Measurements from ENCODE around the gene CPNE4.

Gene CPNE4

GRCh38 chr3:131730581-131730980 lies 304.2 kb downstream of the CPNE4 start:
- TF ChIP-seq CTCF (IDR thresholded peaks at IDR 0.05; ENCODE audit: low read length) (no peak), EZH2 (optimal IDR thresholded peaks at IDR 0.05; ENCODE audit: low read depth, low read length) (no peak), EZH2phosphoT487 (IDR thresholded peaks at IDR 0.05; ENCODE audit: low read length) (no peak)
- H3K79me2 ChIP-seq (ENCODE audit: low read length), result no peaks in the 10 kb centered on the region

GRCh38 chr3:131729643-131730017 lies 305.2 kb downstream of the CPNE4 start:
- Histone ChIP-seq H3K9me2 (replicated peaks; ENCODE audit: insufficient read depth, low read length) (no peaks in the 10 kb centered on the region), H3K4me1 (ENCODE audit: low read length) (no peaks in the 10 kb centered on the region), H3K9me3 (replicated peaks; ENCODE audit: insufficient read depth, low read length) (no peaks in the 10 kb centered on the region), H3K9ac (ENCODE audit: low read length) (no peak overlapping the region), H3K27me3 (replicated peaks; ENCODE audit: insufficient read depth, low read length) (no peaks in the 10 kb centered on the region), H3F3A (ENCODE audit: insufficient read depth, low read length) (no peaks in the 10 kb centered on the region), H3K4me2 (ENCODE audit: low read depth, low read length) (no peak overlapping the region), H3K36me3 (replicated peaks; ENCODE audit: insufficient read depth, low read length) (no peaks in the 10 kb centered on the region), H3K79me2 (ENCODE audit: low read length) (no peaks in the 10 kb centered on the region), H2AFZ (ENCODE audit: low read length) (no peak overlapping the region), H3K4me3 (ENCODE audit: low read length) (no peak overlapping the region), H4K20me1 (ENCODE audit: insufficient read depth, low read length) (no peaks in the 10 kb centered on the region), H3K27ac (ENCODE audit: low read length) (no peak overlapping the region)
- TF ChIP-seq EZH2 (optimal IDR thresholded peaks at IDR 0.05; ENCODE audit: low read depth, low read length), result no peak
- no peak for TF ChIP-seq CTCF (IDR thresholded peaks at IDR 0.05; ENCODE audit: low read length)
- no peak for TF ChIP-seq EZH2phosphoT487 (IDR thresholded peaks at IDR 0.05; ENCODE audit: low read length)
- DNase-seq, result no peak

More at GRCh38 chr3:131730581-131730980, 304.2 kb downstream of the CPNE4 start:
- no peaks in the 10 kb centered on the region for H3K9me3 ChIP-seq (replicated peaks; ENCODE audit: insufficient read depth, low read length)
- no peaks in the 10 kb centered on the region for H3K27me3 ChIP-seq (replicated peaks; ENCODE audit: insufficient read depth, low read length)
- H3K36me3 ChIP-seq (replicated peaks; ENCODE audit: insufficient read depth, low read length), result no peaks in the 10 kb centered on the region
- no peaks in the 10 kb centered on the region for H3K9me2 ChIP-seq (replicated peaks; ENCODE audit: insufficient read depth, low read length)
- no peak overlapping the region for H3K4me2 ChIP-seq (ENCODE audit: low read depth, low read length)
- no peaks in the 10 kb centered on the region for H3F3A ChIP-seq (ENCODE audit: insufficient read depth, low read length)
- H3K27ac ChIP-seq (ENCODE audit: low read length), result no peak overlapping the region
- no peak for DNase-seq
- H3K4me3 ChIP-seq (ENCODE audit: low read length), result no peak overlapping the region
- H3K4me1 ChIP-seq (ENCODE audit: low read length), result no peaks in the 10 kb centered on the region
- H4K20me1 ChIP-seq (ENCODE audit: insufficient read depth, low read length), result no peaks in the 10 kb centered on the region
- no peak overlapping the region for H3K9ac ChIP-seq (ENCODE audit: low read length)
- H2AFZ ChIP-seq (ENCODE audit: low read length), result no peak overlapping the region

DNA sequence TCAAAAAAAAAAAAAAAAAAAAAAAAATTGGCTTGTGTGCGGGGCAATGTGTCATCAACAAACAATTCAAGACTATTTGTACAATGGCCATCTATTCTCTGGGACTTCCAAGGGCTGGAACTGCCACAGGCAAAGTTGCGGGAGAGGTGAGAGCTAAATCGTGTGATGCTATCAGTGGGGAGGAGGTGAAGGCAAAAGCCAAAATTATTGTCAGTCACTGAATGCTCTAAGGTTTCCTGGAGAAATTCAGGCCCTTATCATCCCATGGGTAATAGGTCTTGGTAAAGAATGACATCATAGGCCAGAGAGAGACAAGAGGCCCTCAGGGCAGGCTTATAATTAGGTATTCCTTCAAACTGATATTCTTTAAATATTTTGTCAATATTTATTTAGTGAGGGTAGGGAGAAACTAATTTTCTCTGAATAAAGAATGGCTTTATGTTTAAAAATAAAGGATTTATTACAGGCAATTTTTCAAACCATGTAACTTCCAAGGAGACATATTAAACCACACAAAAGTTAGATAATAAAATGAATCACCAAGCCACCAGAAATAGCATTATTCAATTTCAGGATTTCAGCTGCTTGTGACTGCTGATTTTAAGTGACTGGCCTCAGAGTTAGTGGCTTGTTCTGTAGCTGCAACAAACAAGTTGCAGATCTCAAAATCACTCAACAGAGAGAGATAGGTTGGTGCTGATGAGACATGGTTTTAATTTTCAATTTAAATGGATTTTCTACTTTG lies 305.7 kb downstream of the CPNE4 start:
- Histone ChIP-seq H3K79me2 (ENCODE audit: low read length) (no peaks in the 10 kb centered on the region), H3F3A (ENCODE audit: insufficient read depth, low read length) (no peaks in the 10 kb centered on the region), H3K27me3 (replicated peaks; ENCODE audit: insufficient read depth, low read length) (no peaks in the 10 kb centered on the region), H3K4me1 (ENCODE audit: low read length) (no peaks in the 10 kb centered on the region), H4K20me1 (ENCODE audit: insufficient read depth, low read length) (no peaks in the 10 kb centered on the region), H3K9me2 (replicated peaks; ENCODE audit: insufficient read depth, low read length) (no peaks in the 10 kb centered on the region), H3K9me3 (replicated peaks; ENCODE audit: insufficient read depth, low read length) (no peaks in the 10 kb centered on the region), H2AFZ (ENCODE audit: low read length) (no peak overlapping the region), H3K36me3 (replicated peaks; ENCODE audit: insufficient read depth, low read length) (no peaks in the 10 kb centered on the region), H3K4me3 (ENCODE audit: low read length) (no peak overlapping the region), H3K4me2 (ENCODE audit: low read depth, low read length) (no peak overlapping the region), H3K9ac (ENCODE audit: low read length) (no peak overlapping the region), H3K27ac (ENCODE audit: low read length) (no peak overlapping the region)
- TF ChIP-seq EZH2phosphoT487 (IDR thresholded peaks at IDR 0.05; ENCODE audit: low read length), result no peak
- no peak for TF ChIP-seq CTCF (IDR thresholded peaks at IDR 0.05; ENCODE audit: low read length)
- no peak for TF ChIP-seq EZH2 (optimal IDR thresholded peaks at IDR 0.05; ENCODE audit: low read depth, low read length)
- DNase-seq, result no peak
